ENCODE measurements around the gene MAFG. TPM values are rescaled to one million over a fixed set of nuclear protein-coding genes. Genes with fewer than 3 reads are reported as not detected.
"Not testable (repeated sequence)": the region's sequence is repeated elsewhere in the genome, so short reads cannot be mapped to it uniquely, and the experiment has no call there.

MAFG gene
- total RNA-seq, 1 donor from 2014 or later = 13.9 TPM

GRCh38 chr17:81958633-81959342 lies 31.3 kb upstream of the MAFG start:
- DNase-seq (ENCODE audit: low spot score in 2 of 2) (no peak), FAIRE-seq (no peak)

DNA sequence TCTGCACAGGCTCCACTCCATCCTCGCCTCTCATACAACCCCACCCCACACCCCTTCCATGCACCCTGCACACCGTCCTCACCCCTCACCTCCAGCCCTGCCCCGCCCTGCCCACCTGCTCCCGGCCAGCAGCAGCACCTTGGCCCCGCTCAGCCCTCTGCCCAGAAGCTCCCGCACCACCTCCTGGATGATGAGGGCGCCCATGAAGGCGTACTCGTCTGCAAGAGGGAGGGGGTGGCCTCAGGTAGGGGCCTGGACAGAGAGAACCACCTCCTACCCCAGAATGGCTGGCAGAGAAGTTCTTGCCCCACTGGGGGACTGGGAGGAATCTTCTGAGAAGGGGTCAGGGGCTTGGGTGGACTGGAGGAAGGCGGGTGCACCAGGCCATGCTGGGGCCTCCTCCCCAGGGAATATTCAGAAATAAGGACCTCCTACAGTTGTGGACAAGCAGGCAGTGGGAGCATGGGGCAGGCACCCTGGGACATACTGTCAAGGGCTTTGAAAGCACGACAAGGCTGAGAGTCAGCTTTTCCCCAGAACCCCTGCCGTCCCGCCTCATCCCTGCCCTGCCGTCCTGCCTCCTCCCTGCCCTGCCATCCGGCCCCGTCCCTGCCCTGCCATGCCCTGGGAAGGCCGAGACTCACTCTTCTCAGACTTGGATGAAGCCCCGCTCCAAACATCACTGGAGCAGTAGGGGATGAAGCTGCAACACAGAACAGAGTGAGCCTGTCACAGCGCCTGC lies 30.3 kb upstream of the MAFG start:
- no peak for DNase-seq (ENCODE audit: low spot score in 2 of 2)
- no peak for FAIRE-seq

- no peak for DNase-seq (ENCODE audit: low spot score in 2 of 2)
- no peak for FAIRE-seq
These were observed 29.4 kb upstream of the MAFG start for GRCh38 chr17:81956607-81957589.

- DNase-seq (ENCODE audit: low spot score in 2 of 2) = no peak
- FAIRE-seq = no peak
These were observed 28.4 kb upstream of the MAFG start for GRCh38 chr17:81955756-81956544.

GRCh38 chr17:81955058-81955681 lies 27.6 kb upstream of the MAFG start:
- no peak for FAIRE-seq

GRCh38 chr17:81954131-81955057 lies 26.9 kb upstream of the MAFG start:
- FAIRE-seq = no peak
- DNase-seq (ENCODE audit: low spot score in 2 of 2) = no peak

More at GRCh38 chr17:81955058-81955681, 27.6 kb upstream of the MAFG start:
- DNase-seq (ENCODE audit: low spot score in 2 of 2) = no peak

GRCh38 chr17:81953443-81953842 lies 25.9 kb upstream of the MAFG start:
- not testable (repeated sequence) for DNase-seq (ENCODE audit: low spot score in 2 of 2); FAIRE-seq

- FAIRE-seq (no peak), DNase-seq (ENCODE audit: low spot score in 2 of 2) (no peak)
These were observed 25.3 kb upstream of the MAFG start for GRCh38 chr17:81952792-81953228.

GRCh38 chr17:81951785-81952684 lies 24.5 kb upstream of the MAFG start:
- FAIRE-seq (no peak), DNase-seq (ENCODE audit: low spot score in 2 of 2) (no peak)

DNA sequence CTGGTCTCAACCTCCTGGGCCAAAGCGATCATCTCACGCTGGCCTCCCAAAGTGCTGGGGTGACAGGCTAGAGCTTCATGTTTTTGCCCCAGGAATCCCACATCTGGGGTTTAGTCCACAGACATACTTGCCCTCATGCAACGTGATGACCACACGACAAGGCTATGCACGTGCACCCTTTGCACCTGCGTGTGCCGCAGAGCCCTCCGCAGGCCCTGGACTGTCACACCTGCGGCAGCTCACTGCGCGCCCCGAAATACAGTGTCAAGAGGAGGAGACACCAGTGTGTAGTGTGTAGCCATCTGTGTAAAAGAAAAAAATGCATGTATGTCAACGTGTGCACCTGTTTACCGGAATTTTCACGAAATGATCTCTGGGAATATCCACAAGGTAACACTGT lies 23.0 kb upstream of the MAFG start:
- FAIRE-seq (no peak), DNase-seq (ENCODE audit: low spot score in 2 of 2) (no peak)

GRCh38 chr17:81948635-81949378 lies 21.3 kb upstream of the MAFG start:
- no peak for FAIRE-seq
- no peak for DNase-seq (ENCODE audit: low spot score in 2 of 2)

DNA sequence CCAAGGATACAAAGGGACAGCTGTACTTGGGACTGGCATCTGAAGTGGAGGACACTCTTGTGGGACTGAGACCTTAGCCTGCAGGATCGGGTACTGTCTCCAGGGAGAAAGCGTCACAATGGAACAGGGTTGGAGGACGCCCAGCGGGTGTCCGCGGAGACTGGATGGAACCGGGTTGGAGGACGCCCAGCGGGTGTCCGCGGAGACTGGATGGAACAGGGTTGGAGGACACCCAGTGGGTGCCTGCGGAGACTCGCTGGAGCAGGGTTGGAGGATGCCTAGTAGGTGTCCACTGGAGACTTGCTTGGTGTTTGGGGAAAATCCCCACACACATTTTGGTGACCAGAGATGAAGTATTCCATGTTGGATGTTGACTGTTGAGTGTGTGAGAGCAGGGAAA lies 19.7 kb upstream of the MAFG start, which contains the start of gene MYADML2:
Gene MYADML2, minus strand, starts transcription at position 45 of the 400 bp plus-strand sequence. CDS start 5,492 bp downstream, outside the sequence.
- FAIRE-seq (no peak), DNase-seq (ENCODE audit: low spot score in 2 of 2) (no peak)

DNA sequence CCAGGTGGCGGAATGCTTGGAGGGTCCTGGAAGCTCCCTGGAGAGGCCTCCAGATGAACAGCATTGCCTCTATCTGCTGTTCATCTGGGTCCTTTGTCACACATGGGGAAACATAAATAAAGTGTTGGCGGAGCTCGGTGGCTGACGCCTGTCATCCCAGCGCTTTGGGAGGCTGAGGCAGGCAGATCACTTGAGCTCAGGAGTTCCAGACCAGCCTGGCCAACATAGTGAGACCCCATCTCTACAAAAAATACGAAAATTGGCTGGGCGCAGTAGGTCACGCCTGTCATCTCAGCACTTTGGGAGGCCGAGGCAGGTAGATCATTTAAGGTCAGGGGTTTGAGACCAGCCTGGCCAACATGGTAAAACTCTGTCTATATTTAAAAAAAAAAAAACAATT lies 17.3 kb upstream of the MAFG start:
- DNase-seq (ENCODE audit: low spot score in 2 of 2) (no peak), FAIRE-seq (no peak)

DNA sequence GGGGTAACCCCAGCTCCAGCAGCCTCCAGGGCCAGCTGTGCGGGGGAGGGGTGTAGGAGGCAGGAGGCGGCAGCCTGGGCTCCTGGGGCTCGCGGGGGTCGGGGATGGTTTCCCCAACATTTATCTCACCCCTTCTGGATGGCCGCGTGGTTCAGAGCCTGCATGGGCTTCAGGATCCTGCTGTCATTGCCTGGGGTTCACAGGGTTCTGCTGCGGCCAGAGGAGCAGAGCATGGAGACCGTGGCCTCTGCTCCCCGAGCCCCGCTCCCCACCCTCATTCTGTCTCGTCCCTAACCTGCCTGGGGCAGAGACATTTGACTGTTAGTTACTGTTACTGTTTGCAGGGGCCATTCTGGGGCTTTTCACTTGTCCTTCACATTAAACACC lies 14.6 kb upstream of the MAFG start:
- FAIRE-seq (no peak), DNase-seq (ENCODE audit: low spot score in 2 of 2) (no peak)

- DNase-seq (ENCODE audit: low spot score in 2 of 2) (peak in 1 of 2 donors; percentile 55), FAIRE-seq (no peak)
These were observed 14.1 kb upstream of the MAFG start for GRCh38 chr17:81941484-81942166.

Measured in frontal cortex (tissue), 4 donors.